GM21717 (cell line): ENCODE results near the gene KCTD13.
"Not testable (repeated sequence)": the region's sequence is repeated elsewhere in the genome, so short reads cannot be mapped to it uniquely, and the experiment has no call there.

Source experiments
- ATAC-seq: cut with Tn5 transposase; IDR thresholded peaks from one replicate; pipeline ENCODE4 v1.9.1; 2021; ENCODE audit warnings: mild to moderate bottlenecking, moderate library complexity; ENCODE audit not compliant: unreplicated experiment

The KCTD13 gene

GRCh38 chr16:29908719-29909220 is 17.3 kb downstream of the KCTD13 start:
- ATAC-seq = no peak

GRCh38 chr16:29907973-29908372 is 18.1 kb downstream of the KCTD13 start:
- no peak for ATAC-seq

DNA sequence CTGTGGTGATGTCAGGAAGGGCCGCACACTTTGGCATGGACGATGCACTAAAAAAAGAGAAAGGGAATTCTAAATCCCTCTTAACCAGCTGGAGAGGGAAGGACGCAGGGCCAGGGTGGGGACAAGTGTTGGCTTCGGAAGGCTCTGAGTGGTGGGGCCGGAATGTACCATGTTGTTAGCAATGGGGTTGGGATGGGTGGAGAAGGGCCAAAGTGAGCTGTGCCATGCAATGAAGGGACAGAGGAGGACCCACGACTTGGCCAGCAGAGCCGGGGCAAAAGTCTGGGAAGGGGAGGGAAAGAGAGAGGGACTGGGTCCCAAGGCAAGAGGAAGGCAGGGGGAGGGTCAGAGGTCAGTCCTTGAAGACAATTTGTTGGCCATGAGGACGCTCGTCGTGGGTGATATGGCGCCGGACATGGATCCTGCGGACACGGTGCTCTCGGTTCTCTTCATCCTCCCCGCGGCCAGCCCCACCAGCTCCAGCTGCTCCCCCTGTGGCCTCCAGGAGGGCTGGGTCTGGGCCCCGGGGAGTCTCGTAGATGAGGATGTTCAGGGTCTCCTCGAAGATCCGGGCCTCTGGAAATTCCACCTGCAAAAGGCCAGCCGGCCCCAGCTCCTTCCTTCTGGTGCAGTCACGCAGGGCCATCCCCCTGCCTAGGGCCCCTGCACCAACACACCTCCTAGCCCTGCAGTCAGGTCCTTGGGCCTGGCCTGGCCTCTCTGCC is 19.3 kb downstream of the KCTD13 start:
- ATAC-seq = no peak

DNA sequence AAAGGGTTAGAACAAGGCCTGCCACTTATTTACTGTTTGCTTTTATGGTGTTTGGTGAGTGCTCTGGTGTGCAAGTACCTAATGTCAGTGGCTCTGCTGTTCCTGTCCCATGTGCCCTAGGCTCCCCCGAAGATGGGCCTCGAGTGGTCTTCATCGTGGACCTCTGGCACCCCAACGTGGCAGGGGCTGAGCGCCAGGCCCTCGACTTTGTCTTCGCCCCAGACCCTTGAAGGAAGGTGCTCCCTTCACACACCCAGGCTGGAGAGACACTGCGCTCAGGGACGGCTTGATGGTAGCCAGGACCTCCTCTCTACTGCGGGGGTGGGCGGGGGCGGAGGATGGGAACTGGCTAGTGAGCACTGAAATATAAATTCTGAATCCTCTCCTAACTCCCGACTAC is 20.4 kb downstream of the KCTD13 start:
- no peak for ATAC-seq

- no peak for ATAC-seq
These were observed 21.1 kb downstream of the KCTD13 start for GRCh38 chr16:29904947-29905346.

GRCh38 chr16:29903590-29903989 is 22.4 kb downstream of the KCTD13 start:
- ATAC-seq = no peak

GRCh38 chr16:29901607-29901945 is 24.4 kb downstream of the KCTD13 start:
- no peak for ATAC-seq

DNA sequence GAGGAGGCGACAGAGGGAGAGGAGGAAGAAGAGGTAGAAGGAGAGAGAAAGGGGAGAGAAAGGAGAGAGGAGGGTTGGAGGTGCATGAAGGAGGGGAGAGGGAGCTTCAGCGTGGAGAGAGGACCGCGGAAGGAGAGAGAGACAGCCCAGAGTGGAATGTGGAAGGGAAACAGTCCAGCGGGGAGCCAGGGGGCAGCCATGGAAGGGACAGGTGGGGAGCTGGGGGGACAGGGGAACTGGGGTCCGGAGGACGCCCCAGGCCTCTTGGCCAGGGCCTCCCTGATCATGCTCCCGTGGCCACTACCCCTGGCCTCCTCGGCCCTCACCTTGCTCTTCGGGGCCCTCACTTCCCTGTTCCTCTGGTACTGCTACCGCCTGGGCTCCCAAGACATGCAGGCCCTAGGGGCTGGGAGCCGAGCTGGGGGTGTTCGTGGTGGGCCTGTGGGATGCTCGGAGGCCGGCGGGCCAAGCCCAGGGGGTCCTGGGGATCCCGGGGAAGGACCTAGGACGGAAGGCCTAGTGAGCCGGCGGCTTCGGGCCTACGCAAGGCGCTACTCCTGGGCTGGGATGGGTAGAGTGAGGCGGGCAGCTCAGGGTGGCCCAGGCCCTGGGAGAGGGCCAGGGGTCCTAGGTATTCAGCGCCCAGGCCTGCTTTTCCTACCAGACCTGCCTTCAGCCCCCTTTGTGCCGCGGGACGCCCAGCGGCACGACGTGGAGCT is 25.0 kb downstream of the KCTD13 start:
- ATAC-seq = no peak

- no peak for ATAC-seq
These were observed 25.7 kb downstream of the KCTD13 start, which contains the start of gene ASPHD1 for GRCh38 chr16:29900102-29900887. Gene ASPHD1, plus strand, starts transcription at chr16:29900488. Its CDS starts 484 bp downstream, at chr16:29900972.

GRCh38 chr16:29899516-29900101 is 26.4 kb downstream of the KCTD13 start, which contains the start of gene SEZ6L2:
Gene SEZ6L2, minus strand, starts transcription at chr16:29899550. Its CDS starts 531 bp downstream, at chr16:29899019.
- no peak for ATAC-seq

- ATAC-seq = no peak
These were observed 27.1 kb downstream of the KCTD13 start for GRCh38 chr16:29898804-29899515.

DNA sequence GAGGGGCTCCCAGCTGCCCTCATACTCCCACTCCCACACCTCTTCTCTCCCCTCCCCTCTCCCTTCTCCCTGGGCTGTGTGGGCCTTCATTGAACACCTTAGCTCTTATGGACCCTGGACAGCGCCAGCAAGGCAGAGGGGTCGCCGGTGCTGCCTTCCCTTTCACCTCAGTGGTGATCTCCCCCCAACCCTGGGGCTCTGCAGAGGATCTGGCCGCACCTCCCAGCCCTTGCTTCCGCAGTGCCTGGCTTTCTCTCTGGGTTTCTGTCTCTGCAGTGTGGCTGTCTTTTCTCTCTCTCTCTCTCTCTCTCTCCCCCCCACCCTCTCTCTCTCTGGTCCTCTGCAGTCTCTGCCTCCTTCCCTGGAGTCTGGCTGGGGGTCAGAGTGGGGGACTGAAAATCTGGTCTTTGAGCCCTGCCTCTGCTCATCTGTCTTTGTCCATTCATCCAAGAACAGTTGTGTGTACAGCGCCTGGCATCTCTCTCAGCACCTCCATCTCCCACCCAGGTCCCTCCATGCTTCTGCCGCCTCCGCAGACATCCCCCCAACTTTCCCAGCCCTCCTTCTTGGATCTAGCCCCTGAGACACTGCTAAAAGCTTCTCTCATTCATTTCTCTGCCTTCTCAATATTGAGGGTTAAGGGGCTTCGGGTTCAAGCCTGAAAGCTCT is 27.8 kb downstream of the KCTD13 start:
- no peak for ATAC-seq

DNA sequence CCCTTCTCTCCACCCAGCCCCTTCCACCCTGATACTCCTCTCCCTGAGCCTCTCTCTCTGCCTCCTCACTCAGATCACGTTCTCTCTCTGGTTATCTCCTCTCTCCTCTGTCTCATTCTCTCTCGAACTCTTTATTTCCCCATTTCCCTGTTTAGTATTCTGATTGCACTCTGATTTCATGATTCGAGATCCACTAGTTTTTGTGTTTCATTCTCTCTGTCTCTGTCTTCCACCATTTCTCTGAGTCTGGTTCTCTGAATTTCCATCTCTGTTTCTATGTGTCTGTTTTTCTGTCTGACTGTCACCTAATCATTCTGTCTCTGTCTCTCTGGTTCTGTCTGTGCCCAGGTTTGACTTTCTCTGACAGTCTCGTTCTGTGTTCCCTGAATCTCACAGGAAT is 28.7 kb downstream of the KCTD13 start:
- no peak for ATAC-seq

- no peak for ATAC-seq
These were observed 29.2 kb downstream of the KCTD13 start for GRCh38 chr16:29896841-29897240.

DNA sequence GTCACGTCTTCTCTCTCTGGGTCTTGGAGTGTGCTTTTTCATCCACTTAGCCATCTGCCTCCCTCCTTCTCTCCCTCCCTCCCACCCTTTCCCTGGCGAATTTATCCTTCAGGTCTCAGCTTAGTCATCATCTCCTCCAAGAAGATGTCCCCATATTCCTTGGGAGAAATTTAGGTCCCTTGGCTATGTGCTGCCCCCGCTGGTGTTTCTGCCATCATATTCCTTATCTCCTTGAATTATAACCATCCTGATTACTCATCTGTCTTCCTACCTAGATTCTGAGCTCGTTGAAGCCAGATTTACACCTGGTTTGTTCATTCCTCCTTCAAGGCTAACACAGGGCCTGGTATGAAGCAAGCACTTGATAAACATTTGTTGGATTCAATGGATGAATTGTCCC is 31.7 kb downstream of the KCTD13 start:
- ATAC-seq = no peak

DNA sequence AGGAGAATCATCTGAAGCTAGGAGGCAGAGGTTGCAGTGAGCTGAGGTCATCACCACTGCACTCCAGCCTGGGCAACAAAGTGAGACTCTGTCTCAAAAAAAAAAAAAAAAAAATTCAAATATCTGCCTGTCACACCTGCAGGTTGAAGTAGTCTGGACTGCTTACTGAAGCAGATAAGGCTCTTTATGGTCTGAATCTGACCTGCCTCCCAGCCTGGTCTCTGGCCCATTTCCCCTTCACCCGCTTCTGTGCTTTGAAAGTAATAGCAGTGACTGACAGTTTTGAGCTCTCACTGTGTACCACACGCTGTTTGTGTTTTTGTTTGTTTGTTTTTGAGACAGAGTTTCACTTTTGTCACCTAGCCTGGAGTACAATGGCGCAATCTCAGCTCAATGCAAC is 32.5 kb downstream of the KCTD13 start:
- no peak for ATAC-seq

DNA sequence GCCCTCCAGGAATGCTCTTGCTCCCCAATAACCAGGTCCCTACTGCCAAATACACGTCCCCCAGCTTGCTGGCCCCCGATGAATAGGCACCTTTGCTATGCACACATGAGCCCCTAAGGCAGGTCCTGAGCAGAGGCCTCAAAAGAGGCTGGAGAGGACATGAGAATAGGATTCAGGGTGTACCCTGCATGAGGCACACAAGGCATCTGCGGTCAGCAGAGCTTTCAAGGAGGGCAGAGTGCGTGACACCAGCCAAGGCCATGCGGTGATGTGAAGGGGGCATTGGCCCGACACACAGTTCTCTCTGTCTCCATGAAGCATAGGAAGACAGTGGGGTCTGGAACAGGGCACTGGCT is 33.6 kb downstream of the KCTD13 start:
- ATAC-seq = no peak

DNA sequence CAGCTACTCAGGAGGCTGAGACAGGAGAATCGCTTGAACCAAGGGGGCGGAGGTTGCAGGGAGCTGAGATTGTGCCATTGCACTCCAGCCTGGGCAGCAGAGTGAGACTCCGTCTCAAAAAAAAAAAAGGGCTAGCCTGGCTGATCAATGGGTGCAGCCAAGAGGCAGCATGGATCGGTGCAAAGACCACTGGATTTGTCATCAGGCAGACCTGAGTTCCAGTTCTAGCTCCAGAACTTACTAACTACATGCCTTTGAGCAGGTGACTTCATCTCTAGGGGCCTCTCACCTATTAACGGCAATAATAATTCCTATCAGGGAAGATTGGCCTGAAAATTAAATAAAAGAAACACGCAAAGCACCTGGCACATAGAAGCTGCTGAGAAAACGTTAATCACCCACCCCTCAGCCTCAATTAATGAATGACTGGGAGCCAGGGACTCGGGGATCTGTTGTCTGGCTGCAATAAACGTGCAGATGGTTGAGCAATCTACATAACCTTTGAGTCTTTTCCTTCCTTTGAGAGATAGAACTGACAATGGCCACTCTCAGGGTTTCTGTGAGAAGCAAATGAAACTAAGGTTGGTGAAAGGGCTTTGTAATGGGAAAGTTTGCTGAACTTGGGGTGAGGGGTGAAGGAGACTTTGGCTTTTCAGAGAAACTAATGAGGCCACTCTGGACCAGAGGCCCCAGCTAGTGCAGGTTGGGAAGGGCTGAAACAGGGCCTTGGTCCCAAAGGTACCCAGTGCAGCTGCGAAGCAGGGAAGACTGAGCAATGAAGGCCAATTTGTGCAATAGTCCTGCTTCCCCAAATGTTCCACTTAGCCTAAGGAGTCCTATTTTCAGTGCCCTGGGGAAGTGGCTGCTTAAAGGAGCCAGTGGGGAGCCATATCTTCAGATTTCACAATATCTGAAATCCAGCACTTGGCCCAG is 34.2 kb downstream of the KCTD13 start:
- ATAC-seq = no peak

GRCh38 chr16:29889372-29889771 is 36.7 kb downstream of the KCTD13 start:
- ATAC-seq = not testable (repeated sequence)
